H1 (cell line): ENCODE measurements around the gene ALG11. TPM values are rescaled to one million over a fixed set of nuclear protein-coding genes. Genes with fewer than 3 reads are reported as not detected.

Experiments
- CTCF ChIA-PET: fragments of 300-600 bp; sonication (Branson Sonifier 250); formaldehyde crosslinking; loops from one replicate; lab custom pipeline; 2021; ENCODE audit not compliant: partially characterized antibody; lab: Charles Lee
- POLR2A ChIA-PET: fragments of 300-600 bp; sonication (Branson Sonifier 250); formaldehyde crosslinking; loops from one replicate; lab custom pipeline; 2021; ENCODE audit warnings: inconsistent platforms; ENCODE audit not compliant: partially characterized antibody; lab: Charles Lee
- DNase-seq, 2 experiments: peaks; one replicate each; pipeline versions ENCODE4 v3.0.0 to v3.0.0-alpha.2; 2010 to 2022; ENCODE audit warnings: low spot score in 2 of 2, low read depth in 1 of 2, mixed read lengths in 1 of 2
- FAIRE-seq: peaks from 2 replicates; lab custom pipeline; 2011; peaks lifted over from hg19 to GRCh38; lab: Jason Lieb, UNC
- H2AFZ ChIP-seq: 2 replicates; pipeline ENCODE4 v1.8.1; 2012; ENCODE audit warnings: low read length, inconsistent platforms
- H2AK5ac ChIP-seq: 2 replicates; pipeline ENCODE4 v1.6.1; 2013; ENCODE audit warnings: low read depth, low read length
- H2BK120ac ChIP-seq: replicated peaks from 2 replicates; pipeline ENCODE3; 2013; ENCODE audit warnings: low read depth, low read length, inconsistent platforms
- H2BK12ac ChIP-seq: 2 replicates; pipeline ENCODE4 v1.6.1; 2013; ENCODE audit warnings: low read depth, low read length
- H2BK15ac ChIP-seq: 2 replicates; pipeline ENCODE4 v1.6.1; 2013; ENCODE audit warnings: low read length
- H2BK20ac ChIP-seq: 2 replicates; pipeline ENCODE4 v1.6.1; 2013; ENCODE audit warnings: low read length
- H2BK5ac ChIP-seq: 2 replicates; pipeline ENCODE4 v1.6.1; 2013; ENCODE audit warnings: low read depth, low read length
- H3K14ac ChIP-seq: 2 replicates; pipeline ENCODE4 v1.6.1; 2013; ENCODE audit warnings: inconsistent platforms; ENCODE audit not compliant: insufficient read length
- H3K18ac ChIP-seq: 2 replicates; pipeline ENCODE4 v1.6.1; 2013; ENCODE audit warnings: low read length; ENCODE audit errors: extremely low read depth
- H3K23ac ChIP-seq: 2 replicates; pipeline ENCODE4 v1.6.1; 2013; ENCODE audit warnings: inconsistent platforms; ENCODE audit not compliant: insufficient read length
- H3K23me2 ChIP-seq: 2 replicates; pipeline ENCODE4 v1.6.1; 2013; ENCODE audit warnings: low read depth, low read length
- H3K27ac ChIP-seq: 2 replicates; pipeline ENCODE4 v1.6.1; 2011; ENCODE audit warnings: low read depth, low read length, inconsistent platforms
- H3K27me3 ChIP-seq, 4 experiments: replicated peaks in 1 of 4; 1 replicate in 1 of 4; 2 replicates in 3 of 4; pipeline versions ENCODE4 v1.6.1 to v1.8.1; 2011 to 2013; ENCODE audit warnings: low read length in 3 of 4, mild to moderate bottlenecking in 3 of 4, inconsistent platforms in 2 of 4, mixed read lengths in 2 of 4, moderate library complexity in 1 of 4; ENCODE audit not compliant: control insufficient read depth in 3 of 4, insufficient read depth in 3 of 4; ENCODE audit errors: extremely low read depth in 1 of 4
- H3K36me3 ChIP-seq, 4 experiments: 2 replicates each; pipeline versions ENCODE4 v1.6.1 to v1.8.1; 2011 to 2013; ENCODE audit warnings: mild to moderate bottlenecking in 4 of 4, low read length in 3 of 4, moderate library complexity in 2 of 4, control low read depth in 1 of 4, inconsistent platforms in 1 of 4; ENCODE audit not compliant: insufficient read depth in 4 of 4, control insufficient read depth in 2 of 4
- H3K4ac ChIP-seq: replicated peaks from 2 replicates; pipeline ENCODE3; 2013; ENCODE audit warnings: low read length, low read depth, mixed read lengths, inconsistent platforms; ENCODE audit not compliant: insufficient read length
- H3K4me1 ChIP-seq, 4 experiments: replicated peaks in 1 of 4; 1 replicate in 1 of 4; 2 replicates in 3 of 4; pipeline versions ENCODE4 v1.6.1 to v1.8.1; 2011 to 2013; ENCODE audit warnings: low read length in 3 of 4, inconsistent platforms in 2 of 4, mixed read lengths in 1 of 4; ENCODE audit not compliant: insufficient read depth in 4 of 4, control insufficient read depth in 3 of 4
- H3K4me2 ChIP-seq, 2 experiments: 2 replicates each; pipeline versions ENCODE4 v1.6.1 to v1.8.1; 2011 to 2013; ENCODE audit warnings: low read depth in 2 of 2, low read length in 2 of 2, control low read depth in 1 of 2, inconsistent platforms in 1 of 2, mild to moderate bottlenecking in 1 of 2; ENCODE audit not compliant: insufficient read depth in 1 of 2
- H3K4me3 ChIP-seq, 4 experiments: fragments of 200-600, 300-600 bp in 1 of 4; sonication (generic), shearing (Covaris generic), sonication (Bioruptor Twin) in 1 of 4; 2 replicates each; pipeline versions ENCODE4 v1.5.1 to v1.8.1; 2011 to 2016; ENCODE audit warnings: low read length in 4 of 4, low read depth in 3 of 4, control low read depth in 2 of 4, inconsistent platforms in 2 of 4, mild to moderate bottlenecking in 2 of 4, mixed read lengths in 1 of 4, moderate library complexity in 1 of 4; ENCODE audit not compliant: insufficient read depth in 2 of 4; ENCODE audit errors: extremely low read depth in 1 of 4
- H3K56ac ChIP-seq: replicated peaks from 2 replicates; pipeline ENCODE3; 2013; ENCODE audit warnings: low read depth, mild to moderate bottlenecking, mixed read lengths, low read length, inconsistent platforms; ENCODE audit not compliant: insufficient read length
- H3K79me1 ChIP-seq: 2 replicates; pipeline ENCODE4 v1.6.1; 2013; ENCODE audit warnings: low read depth, low read length, control low read depth
- H3K79me2 ChIP-seq, 2 experiments: 2 replicates each; pipeline versions ENCODE4 v1.6.1 to v1.8.1; 2012 to 2013; ENCODE audit warnings: low read length in 2 of 2, mild to moderate bottlenecking in 2 of 2, inconsistent platforms in 1 of 2; ENCODE audit not compliant: insufficient read depth in 2 of 2, control insufficient read depth in 1 of 2
- H3K9ac ChIP-seq, 4 experiments: replicated peaks in 1 of 4; 1 replicate in 1 of 4; 2 replicates in 3 of 4; pipeline versions ENCODE4 v1.6.1 to v1.8.1; 2011 to 2013; ENCODE audit warnings: low read depth in 3 of 4, low read length in 3 of 4, control low read depth in 2 of 4, mild to moderate bottlenecking in 2 of 4, moderate library complexity in 2 of 4, inconsistent platforms in 1 of 4; ENCODE audit errors: extremely low read depth in 1 of 4
- H3K9me3 ChIP-seq, 2 experiments: 2 replicates each; pipeline versions ENCODE4 v1.6.1 to v1.8.1; 2012 to 2013; ENCODE audit warnings: mild to moderate bottlenecking in 2 of 2, moderate library complexity in 2 of 2, control low read depth in 1 of 2, inconsistent platforms in 1 of 2, low read depth in 1 of 2, low read length in 1 of 2, mixed read lengths in 1 of 2; ENCODE audit not compliant: insufficient read depth in 2 of 2
- H4K20me1 ChIP-seq, 2 experiments: replicated peaks in 1 of 2; 2 replicates each; pipeline versions ENCODE3 to v1.8.1; 2011 to 2013; ENCODE audit warnings: inconsistent platforms in 2 of 2, low read length in 2 of 2, mild to moderate bottlenecking in 1 of 2; ENCODE audit not compliant: insufficient read depth in 2 of 2, control insufficient read depth in 1 of 2
- H4K5ac ChIP-seq: 2 replicates; pipeline ENCODE4 v1.6.1; 2013; ENCODE audit warnings: low read length, low read depth, mixed read lengths, inconsistent platforms; ENCODE audit not compliant: insufficient read length
- H4K8ac ChIP-seq: 2 replicates; pipeline ENCODE4 v1.8.0; 2013; ENCODE audit warnings: mild to moderate bottlenecking, moderate library complexity, low read length, inconsistent platforms; ENCODE audit not compliant: insufficient read depth; ENCODE audit errors: extremely low read depth
- H4K91ac ChIP-seq: replicated peaks from 2 replicates; pipeline ENCODE3; 2013; ENCODE audit warnings: low read length, mixed read lengths, inconsistent platforms; ENCODE audit not compliant: insufficient read length
- CBX8 ChIP-seq: fragments of 300-800, 300-1000 bp; sonication (generic); IDR thresholded peaks from 2 replicates; pipeline ENCODE4 v1.7.1; 2016; ENCODE audit warnings: low read depth, low read length, borderline replicate concordance
- GTF2F1 ChIP-seq: IDR thresholded peaks from 2 replicates; pipeline ENCODE4 v1.6.1; 2012; ENCODE audit warnings: low read depth, low read length, improper control_type of control experiment, borderline replicate concordance
- HDAC6 ChIP-seq: IDR thresholded peaks from one replicate; pipeline ENCODE4 v1.7.1; 2012; ENCODE audit warnings: low read depth, mild to moderate bottlenecking, inconsistent platforms, low read length, moderate library complexity
- JUN ChIP-seq: IDR thresholded peaks from 2 replicates; pipeline ENCODE4 v1.6.1; 2011; ENCODE audit warnings: low read depth, mild to moderate bottlenecking, improper control_type of control experiment, low read length
- MAX ChIP-seq: IDR thresholded peaks from 2 replicates; pipeline ENCODE4 v1.6.1; 2012; ENCODE audit warnings: inconsistent platforms
- RNF2 ChIP-seq: fragments of 200-900, 300-1000 bp; sonication (generic); IDR thresholded peaks from 2 replicates; pipeline ENCODE4 v1.7.1; 2016; ENCODE audit warnings: borderline replicate concordance, low read depth, mild to moderate bottlenecking, antibody characterized with exemption, low read length; ENCODE audit not compliant: poor library complexity, severe bottlenecking; ENCODE audit errors: missing control alignments
- polyA plus RNA-seq, 7 experiments: library from polyadenylated mRNA; depleted of rRNA in 3 of 7; stranded (reverse) in 5 of 7; unstranded in 2 of 7; fragments of >200 nt in 5 of 7; fragments of 200-250 nt in 2 of 7; gene quantifications; 1 replicate in 5 of 7; 2 replicates in 1 of 7; 4 replicates in 1 of 7; pipeline versions ENCODE4 v1.2.1 to v1.2.3, GENCODE V29; 2011 to 2013; ENCODE audit warnings: missing spikeins in 2 of 7, mixed read lengths in 2 of 7
- total RNA-seq: library from RNA; stranded (reverse); fragmentation: NEBNext Ultra II Directional; extraction: Animal tissue kit (Norgen Biotek cat#: 25700); gene quantifications from 2 replicates; pipeline ENCODE4 v1.2.1, GENCODE V29; 2021
- TF ChIP-seq, protein P1 (sequence below), 3 experiments: IDR thresholded peaks; 1 replicate in 2 of 3; 2 replicates in 1 of 3; pipeline versions ENCODE4 v1.5.1 to v1.6.1; 2011; ENCODE audit warnings: low read length in 3 of 3, mild to moderate bottlenecking in 3 of 3, inconsistent platforms in 2 of 3, low read depth in 1 of 3, moderate library complexity in 1 of 3; ENCODE audit not compliant: insufficient read depth in 1 of 3; ENCODE audit errors: control extremely low read depth in 1 of 3

Gene ALG11
- total and polyA plus RNA-seq, 2 of the 8 experiments (the other 6 are each of a cell fraction or from before 2014, with no cell fraction given), result 5.2 to 39.9 TPM

DNA sequence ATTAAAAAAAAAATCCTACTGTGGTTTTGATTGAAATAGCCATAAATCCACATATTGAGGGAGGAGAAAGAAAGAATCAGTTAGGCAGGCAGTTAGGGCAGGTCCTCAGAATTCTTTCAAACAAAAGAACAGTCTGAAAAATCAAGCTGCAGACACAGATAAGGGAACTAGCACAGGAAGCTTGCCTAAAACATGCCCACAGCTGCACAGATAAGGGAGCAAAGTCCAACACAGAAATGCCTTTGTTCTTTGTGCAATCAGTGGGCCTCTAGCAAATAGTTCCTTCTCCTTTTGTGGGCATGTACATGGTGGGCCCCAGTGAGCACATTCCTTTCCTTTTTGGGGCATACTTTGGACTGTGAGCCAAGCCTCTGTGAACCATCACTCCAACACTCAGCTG, 55.0 kb downstream of the ALG11 start:
- DNase-seq (no peak), FAIRE-seq (no peak)
- no peak overlapping the region for H2BK20ac ChIP-seq
- ChIA-PET POLR2A (no interaction called here), CTCF (no interaction called here)
- H3K14ac ChIP-seq, result no peak overlapping the region
- H3K79me1 ChIP-seq, result no peaks in the 10 kb centered on the region
- no peak overlapping the region for H2BK120ac ChIP-seq
- no peak overlapping the region for H3K56ac ChIP-seq
- no peak overlapping the region for H4K5ac ChIP-seq
- H3K23me2 ChIP-seq, result no peaks in the 10 kb centered on the region
- TF ChIP-seq HDAC6 (no peak), RNF2 (no peak), GTF2F1 (no peak), JUN (no peak), CBX8 (no peak), MAX (no peak)
- TF ChIP-seq, protein P1, sequence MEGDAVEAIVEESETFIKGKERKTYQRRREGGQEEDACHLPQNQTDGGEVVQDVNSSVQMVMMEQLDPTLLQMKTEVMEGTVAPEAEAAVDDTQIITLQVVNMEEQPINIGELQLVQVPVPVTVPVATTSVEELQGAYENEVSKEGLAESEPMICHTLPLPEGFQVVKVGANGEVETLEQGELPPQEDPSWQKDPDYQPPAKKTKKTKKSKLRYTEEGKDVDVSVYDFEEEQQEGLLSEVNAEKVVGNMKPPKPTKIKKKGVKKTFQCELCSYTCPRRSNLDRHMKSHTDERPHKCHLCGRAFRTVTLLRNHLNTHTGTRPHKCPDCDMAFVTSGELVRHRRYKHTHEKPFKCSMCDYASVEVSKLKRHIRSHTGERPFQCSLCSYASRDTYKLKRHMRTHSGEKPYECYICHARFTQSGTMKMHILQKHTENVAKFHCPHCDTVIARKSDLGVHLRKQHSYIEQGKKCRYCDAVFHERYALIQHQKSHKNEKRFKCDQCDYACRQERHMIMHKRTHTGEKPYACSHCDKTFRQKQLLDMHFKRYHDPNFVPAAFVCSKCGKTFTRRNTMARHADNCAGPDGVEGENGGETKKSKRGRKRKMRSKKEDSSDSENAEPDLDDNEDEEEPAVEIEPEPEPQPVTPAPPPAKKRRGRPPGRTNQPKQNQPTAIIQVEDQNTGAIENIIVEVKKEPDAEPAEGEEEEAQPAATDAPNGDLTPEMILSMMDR (IDR thresholded peaks at IDR 0.05; ENCODE audit: control extremely low read depth in 1 of 3, insufficient read depth in 1 of 3, low read depth in 1 of 3, low read length in 3 of 3), result no peak
- no peak overlapping the region for H2AFZ ChIP-seq
- H3K18ac ChIP-seq, result no peak overlapping the region
- no peak overlapping the region for H3K9ac ChIP-seq
- H3K4me3 ChIP-seq, result no peak overlapping the region
- no peak overlapping the region for H2AK5ac ChIP-seq
- H3K23ac ChIP-seq, result no peak overlapping the region
- no peaks in the 10 kb centered on the region for H3K79me2 ChIP-seq
- no peak overlapping the region for H3K4ac ChIP-seq
- no peak overlapping the region for H2BK15ac ChIP-seq
- H4K8ac ChIP-seq, result no peak overlapping the region
- no peak overlapping the region for H3K27ac ChIP-seq
- no peak overlapping the region for H3K4me2 ChIP-seq
- H3K27me3 ChIP-seq, result no peaks in the 10 kb centered on the region
- 0 out of 8 replicates have a peak, but pooled peaks cover 0 to 4% (median 0%) of the 10 kb centered on the region in 4 experiments for H3K36me3 ChIP-seq
- H3K9me3 ChIP-seq, result peaks cover 42 to 45% of the 10 kb centered on the region in 2 experiments
- no peak overlapping the region for H2BK12ac ChIP-seq
- H4K91ac ChIP-seq, result no peak overlapping the region
- H3K4me1 ChIP-seq, result no peaks in the 10 kb centered on the region
- H4K20me1 ChIP-seq, result no peaks in the 10 kb centered on the region
- H2BK5ac ChIP-seq, result no peak overlapping the region
